K562 (cell line): Measurements from ENCODE around the gene FBXO44. TPM values are rescaled to one million over a fixed set of nuclear protein-coding genes. Genes with fewer than 3 reads are reported as not detected.

Experiments used
- CBX5 ChIP-seq: IDR thresholded peaks from 2 replicates; pipeline ENCODE4 v1.6.1; 2014; ENCODE audit warnings: low read depth, borderline replicate concordance
- CCNT2 ChIP-seq: IDR thresholded peaks from 2 replicates; pipeline ENCODE4 v1.6.1; 2011; ENCODE audit warnings: borderline replicate concordance, low read depth, mild to moderate bottlenecking, moderate library complexity, mixed read lengths, low read length; ENCODE audit not compliant: insufficient read length; ENCODE audit errors: extremely low read depth
- MED1 ChIP-seq: sonication (generic); formaldehyde crosslinking; IDR thresholded peaks from 2 replicates; pipeline ENCODE4 v1.8.1; 2023; ENCODE audit warnings: missing genetic modification reagents, borderline replicate concordance
- MIER1 ChIP-seq: fragments of 450-650 bp; IDR thresholded peaks from 2 replicates; pipeline ENCODE4 v1.6.1; 2016; ENCODE audit warnings: antibody characterized with exemption, mild to moderate bottlenecking, low read depth
- THRB ChIP-seq: fragments of 450-650 bp; formaldehyde crosslinking; conservative IDR thresholded peaks from 2 replicates; pipeline ENCODE4 v1.4.0; 2022; ENCODE audit warnings: mild to moderate bottlenecking, missing genetic modification characterization
- ZNF584 ChIP-seq: fragments of 200-800 bp; sonication (Bioruptor generic); IDR thresholded peaks from 2 replicates; pipeline ENCODE4 v1.6.1; 2016; ENCODE audit warnings: low read depth, mild to moderate bottlenecking, missing genetic modification characterization, missing compliant biosample characterization
- ZNF609 ChIP-seq: sonication (generic); formaldehyde crosslinking; IDR thresholded peaks from 2 replicates; pipeline ENCODE4 v1.8.1; 2023; ENCODE audit warnings: missing genetic modification reagents, mild to moderate bottlenecking, borderline replicate concordance
- polyA plus RNA-seq, 8 experiments: library from polyadenylated mRNA; depleted of rRNA in 4 of 8; stranded (reverse) in 5 of 8; unstranded in 3 of 8; fragments of >200 nt; fragmentation: Nextera tagmentation in 2 of 8; fragmentation: Illumina TruSeq in 1 of 8; extraction: Ambion mirVana in 2 of 8; extraction: Trizol in 1 of 8; gene quantifications; 2 replicates each; pipeline versions ENCODE4 v1.2.1 to v1.2.3, GENCODE V29; 2011 to 2014; ENCODE audit warnings: inconsistent platforms in 1 of 8, missing spikeins in 1 of 8
- total RNA-seq, 7 experiments: library from RNA; depleted of rRNA in 6 of 7; stranded (reverse); fragments of >200 nt in 6 of 7; fragmentation: Illumina TruSeq in 2 of 7; extraction: Trizol in 2 of 7; gene quantifications; 2 replicates each; pipeline versions ENCODE4 v1.2.1 to v1.2.3, GENCODE V29; 2011 to 2021; ENCODE audit warnings: low replicate concordance in 1 of 7

Gene FBXO44
- total and polyA plus RNA-seq, 9 of the 15 experiments (the other 6 are each of a cell fraction or from before 2014, with no cell fraction given), result 0.69 to 20.9 (median 6.7) TPM

- TF ChIP-seq ZNF609 (no peak), ZNF584 (CRISPR knock-in tag) (no peak), MIER1 (no peak), THRB (CRISPR knock-in tag) (no peak; the same call in 1 of the 2 replicates), MED1 (CRISPR knock-in tag) (no peak), CCNT2 (no peak), CBX5 (no peak)
Measured at GRCh38 chr1:11707621-11708276, 53.1 kb downstream of the FBXO44 start (continued).
